Vagina (tissue), 2 donors: ENCODE results near the gene MAP1B.

Source experiments
- POLR2AphosphoS5 ChIP-seq, 2 donors: sonication (generic); formaldehyde crosslinking; IDR thresholded peaks; one replicate each; pipeline ENCODE4 v1.9.0; 2017; ENCODE audit warnings: antibody characterized with exemption in 2 of 2, mild to moderate bottlenecking in 2 of 2, low read depth in 1 of 2; ENCODE audit not compliant: insufficient read depth in 1 of 2
- TF ChIP-seq, protein P1 (sequence below), 3 experiments: fragments of 450-650 bp in 2 of 3; fragments of 200-600 bp in 1 of 3; sonication (generic) in 1 of 3; IDR thresholded peaks; one replicate each; pipeline ENCODE4 v1.5.1; 2017 to 2019; ENCODE audit warnings: antibody characterized with exemption in 3 of 3, mild to moderate bottlenecking in 2 of 3, moderate library complexity in 2 of 3

DNA sequence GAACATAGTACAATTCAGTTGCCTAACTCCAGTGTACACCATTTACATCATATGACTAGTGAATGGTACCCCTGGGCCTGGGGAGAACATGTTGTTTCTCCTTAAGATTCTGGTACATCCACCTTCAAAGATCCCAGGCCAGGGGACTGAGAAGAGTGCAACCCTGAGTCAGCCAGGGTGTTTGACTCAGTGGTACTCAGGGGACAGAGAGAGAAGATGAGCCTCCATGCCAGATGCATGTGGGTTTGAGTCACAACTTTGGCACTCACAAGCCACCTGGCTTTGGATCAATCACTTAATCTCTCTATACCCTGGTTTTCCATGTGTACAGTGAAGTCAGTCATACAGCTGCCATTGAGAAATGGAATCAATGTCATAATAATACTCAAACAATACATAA is 53.7 kb downstream of the MAP1B start:
- TF ChIP-seq, protein P1, sequence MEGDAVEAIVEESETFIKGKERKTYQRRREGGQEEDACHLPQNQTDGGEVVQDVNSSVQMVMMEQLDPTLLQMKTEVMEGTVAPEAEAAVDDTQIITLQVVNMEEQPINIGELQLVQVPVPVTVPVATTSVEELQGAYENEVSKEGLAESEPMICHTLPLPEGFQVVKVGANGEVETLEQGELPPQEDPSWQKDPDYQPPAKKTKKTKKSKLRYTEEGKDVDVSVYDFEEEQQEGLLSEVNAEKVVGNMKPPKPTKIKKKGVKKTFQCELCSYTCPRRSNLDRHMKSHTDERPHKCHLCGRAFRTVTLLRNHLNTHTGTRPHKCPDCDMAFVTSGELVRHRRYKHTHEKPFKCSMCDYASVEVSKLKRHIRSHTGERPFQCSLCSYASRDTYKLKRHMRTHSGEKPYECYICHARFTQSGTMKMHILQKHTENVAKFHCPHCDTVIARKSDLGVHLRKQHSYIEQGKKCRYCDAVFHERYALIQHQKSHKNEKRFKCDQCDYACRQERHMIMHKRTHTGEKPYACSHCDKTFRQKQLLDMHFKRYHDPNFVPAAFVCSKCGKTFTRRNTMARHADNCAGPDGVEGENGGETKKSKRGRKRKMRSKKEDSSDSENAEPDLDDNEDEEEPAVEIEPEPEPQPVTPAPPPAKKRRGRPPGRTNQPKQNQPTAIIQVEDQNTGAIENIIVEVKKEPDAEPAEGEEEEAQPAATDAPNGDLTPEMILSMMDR (IDR thresholded peaks at IDR 0.05) = no peak
- no peak for TF ChIP-seq POLR2AphosphoS5 (IDR thresholded peaks at IDR 0.05; ENCODE audit: insufficient read depth in 1 of 2, low read depth in 1 of 2)
